ENCODE results near the gene MACO1.

MACO1 gene

DNA sequence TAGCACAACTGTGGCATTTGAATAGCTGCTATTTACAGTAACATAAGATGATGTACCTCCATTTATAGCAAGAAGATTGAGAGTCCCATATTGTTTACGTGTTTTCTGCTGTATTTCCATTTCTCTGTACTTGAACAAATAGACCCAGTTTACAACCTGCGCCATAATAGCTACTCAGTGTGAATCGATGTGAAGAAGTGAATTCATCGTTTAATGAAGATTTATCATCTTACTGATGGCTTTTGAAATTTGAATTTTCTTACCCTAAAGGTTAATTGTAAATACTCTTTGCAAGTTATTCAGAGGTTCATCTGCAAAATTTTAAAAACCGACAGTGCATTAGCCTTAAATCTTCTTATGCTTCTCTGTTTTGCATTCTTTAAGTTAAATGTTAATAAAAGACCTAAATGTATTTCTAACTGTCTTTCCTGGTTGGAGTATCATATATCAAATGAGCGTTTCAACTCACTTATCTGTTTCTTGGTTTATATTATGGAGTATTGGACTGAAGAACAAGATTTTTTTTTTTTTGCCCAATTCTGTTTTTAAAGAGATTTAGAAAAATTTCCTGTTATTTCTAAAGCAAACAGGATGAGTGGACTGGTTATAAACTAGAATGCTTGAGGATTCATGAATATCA lies 2.2 kb downstream of the MACO1 start:
- Mint-ChIP-seq H3K4me3 (peak overlapping the region; percentile 89), H3K9me3 (no peaks in the 10 kb centered on the region), H3K36me3 (ENCODE audit: low read depth) (no peaks in the 10 kb centered on the region), H3K4me1 (peaks cover 53% of the 10 kb centered on the region), H3K27ac (no peak overlapping the region), H3K27me3 (ENCODE audit: low read depth, poor library complexity) (no peaks in the 10 kb centered on the region)
- no peak for TF ChIP-seq CTCF (IDR thresholded peaks at IDR 0.05)
- DNase-seq = no peak

- Mint-ChIP-seq H3K27me3 (ENCODE audit: low read depth, poor library complexity) (no peaks in the 10 kb centered on the region), H3K9me3 (no peaks in the 10 kb centered on the region), H3K4me3 (peak overlapping the region; percentile 89), H3K27ac (no peak overlapping the region), H3K36me3 (ENCODE audit: low read depth) (no peaks in the 10 kb centered on the region), H3K4me1 (peaks cover 51% of the 10 kb centered on the region)
- TF ChIP-seq CTCF (IDR thresholded peaks at IDR 0.05) = no peak
- DNase-seq = no peak
These were observed 2.9 kb downstream of the MACO1 start for GRCh38 chr1:25433389-25434186.

DNA sequence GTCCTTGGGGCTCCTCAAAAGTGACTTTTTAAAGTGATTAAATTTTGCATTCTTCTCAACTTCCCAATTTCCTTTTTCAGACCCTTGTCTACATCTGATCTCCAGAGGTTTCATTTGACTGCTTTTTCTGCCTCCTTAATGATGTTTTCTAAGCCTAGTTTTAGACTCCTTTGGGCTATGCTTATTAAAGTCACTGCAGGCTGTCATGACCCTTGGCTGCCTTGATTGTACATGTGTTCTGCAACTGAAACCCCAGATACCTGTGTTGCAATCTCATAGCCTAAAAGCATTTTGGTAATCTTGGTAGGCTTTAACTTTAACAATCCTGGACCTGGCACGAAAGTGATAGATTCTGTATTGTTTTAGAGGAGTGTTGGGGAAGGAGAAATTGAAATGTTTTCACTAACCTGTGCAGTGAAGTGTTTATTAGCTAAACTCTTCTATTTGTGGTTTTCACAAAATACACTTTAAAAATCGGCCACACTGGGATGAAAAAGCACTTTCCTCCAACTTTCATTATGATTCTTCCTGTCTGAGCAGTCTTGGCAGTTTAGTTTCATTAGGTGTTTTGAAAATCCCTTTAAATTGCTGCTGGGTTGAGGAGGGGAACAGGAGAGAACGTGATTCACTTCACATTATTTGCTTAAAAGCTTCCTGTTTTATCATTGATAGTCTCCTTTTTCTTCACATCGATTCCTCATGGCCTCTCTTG lies 4.9 kb downstream of the MACO1 start:
- no peaks in the 10 kb centered on the region for H3K9me3 Mint-ChIP-seq
- H3K27me3 Mint-ChIP-seq (ENCODE audit: low read depth, poor library complexity) = no peaks in the 10 kb centered on the region
- no peak for TF ChIP-seq CTCF (IDR thresholded peaks at IDR 0.05)
- no peak overlapping the region for H3K4me3 Mint-ChIP-seq
- H3K27ac Mint-ChIP-seq = no peak overlapping the region
- no peak for DNase-seq
- no peaks in the 10 kb centered on the region for H3K36me3 Mint-ChIP-seq (ENCODE audit: low read depth)
- H3K4me1 Mint-ChIP-seq = peaks cover 43% of the 10 kb centered on the region

DNA sequence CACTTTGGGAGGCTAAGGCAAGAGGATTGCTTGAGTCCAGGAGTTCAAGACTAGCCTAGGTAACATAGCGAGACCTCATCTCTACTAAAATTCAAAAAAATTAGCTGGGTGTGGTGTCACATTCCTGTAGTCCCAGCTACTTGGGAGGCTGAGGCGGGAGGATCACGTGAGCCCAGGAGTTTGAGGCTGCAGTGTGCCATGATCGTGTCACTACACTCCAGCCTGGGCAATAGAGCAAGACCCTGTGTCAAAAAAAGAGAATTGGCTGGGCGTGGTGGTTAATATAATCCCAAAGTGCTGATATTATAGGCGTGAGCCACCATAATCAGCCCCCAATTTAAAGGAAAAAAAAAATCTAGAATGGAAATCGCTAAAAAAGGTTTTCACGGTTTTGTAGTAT lies 7.0 kb downstream of the MACO1 start:
- no peaks in the 10 kb centered on the region for H3K27me3 Mint-ChIP-seq (ENCODE audit: low read depth, poor library complexity)
- H3K9me3 Mint-ChIP-seq = no peaks in the 10 kb centered on the region
- TF ChIP-seq CTCF (IDR thresholded peaks at IDR 0.05) = no peak
- H3K27ac Mint-ChIP-seq = no peak overlapping the region
- no peak for DNase-seq
- H3K4me3 Mint-ChIP-seq = no peak overlapping the region
- H3K4me1 Mint-ChIP-seq = peaks cover 41% of the 10 kb centered on the region
- H3K36me3 Mint-ChIP-seq (ENCODE audit: low read depth) = no peaks in the 10 kb centered on the region

- Mint-ChIP-seq H3K27ac (no peak overlapping the region), H3K36me3 (ENCODE audit: low read depth) (no peaks in the 10 kb centered on the region), H3K4me1 (peaks cover 27% of the 10 kb centered on the region), H3K4me3 (no peak overlapping the region), H3K27me3 (ENCODE audit: low read depth, poor library complexity) (no peaks in the 10 kb centered on the region), H3K9me3 (no peaks in the 10 kb centered on the region)
- no peak for TF ChIP-seq CTCF (IDR thresholded peaks at IDR 0.05)
- no peak for DNase-seq
These were observed 8.6 kb downstream of the MACO1 start for GRCh38 chr1:25439287-25439686.

All from nephron progenitor cell (in vitro differentiated cells).